HepG2 (cell line): Measurements from ENCODE around the gene UGCG. TPM values are rescaled to one million over a fixed set of nuclear protein-coding genes. Genes with fewer than 3 reads are reported as not detected.

Source experiments
- ATAC-seq: fragments of 200-7000 bp; cut with Tn5 transposase; 3 replicates; pipeline ENCODE4 v1.9.1; 2020; ENCODE audit warnings: mild to moderate bottlenecking, moderate library complexity
- BruUV-seq: library from RNA; stranded (reverse); fragments of 400-500 nt; replicated peaks from 2 replicates; lab custom pipeline; 2021; lab: Mats Ljungman, UMichigan
- CTCF ChIA-PET: fragments of 300-600 bp; formaldehyde crosslinking; extraction: SDS; loops from one replicate; lab custom pipeline; 2021; ENCODE audit warnings: low total read pairs, inconsistent platforms, low intra/inter-chr PET ratio; lab: Yijun Ruan, JAX
- POLR2A ChIA-PET: fragments of 350-600 bp; sonication (Branson Sonifier 250); formaldehyde crosslinking; loops from one replicate; lab custom pipeline; 2020; ENCODE audit warnings: antibody characterized with exemption, inconsistent platforms; lab: Yijun Ruan, JAX
- DNase-seq: peaks from one replicate; pipeline ENCODE4 v3.0.0-alpha.2; 2015; ENCODE audit warnings: low spot score
- FAIRE-seq: peaks from 3 replicates; lab custom pipeline; 2011; peaks lifted over from hg19 to GRCh38; lab: Jason Lieb, UNC
- H2AFZ ChIP-seq: one replicate; pipeline ENCODE4 v1.6.1; 2011; ENCODE audit warnings: low read length, inconsistent platforms
- H3K27ac ChIP-seq: fragments of 300-600 bp; 3 replicates; pipeline ENCODE4 v1.8.0; 2011; ENCODE audit warnings: mixed run types, mild to moderate bottlenecking, mixed read lengths, low read length, inconsistent platforms; ENCODE audit not compliant: insufficient read depth; ENCODE audit errors: extremely low read length
- H3K27me3 ChIP-seq, 2 experiments: fragments of 200-600 bp in 1 of 2; 2 replicates in 1 of 2; 3 replicates in 1 of 2; pipeline versions ENCODE4 v1.6.0 to v1.8.0; 2011; ENCODE audit warnings: low read length in 2 of 2, mild to moderate bottlenecking in 2 of 2, moderate library complexity in 2 of 2, inconsistent platforms in 1 of 2; ENCODE audit not compliant: insufficient read depth in 2 of 2, control insufficient read depth in 1 of 2
- H3K36me3 ChIP-seq, 2 experiments: fragments of 200-600 bp in 1 of 2; replicated peaks in 1 of 2; 2 replicates in 1 of 2; 3 replicates in 1 of 2; pipeline versions ENCODE4 v1.5.1 to v1.8.0; 2011; ENCODE audit warnings: low read length in 2 of 2, inconsistent platforms in 1 of 2; ENCODE audit not compliant: insufficient read depth in 2 of 2, control insufficient read depth in 1 of 2
- H3K4me1 ChIP-seq: 2 replicates; pipeline ENCODE4 v1.5.1; 2012; ENCODE audit warnings: low read length, inconsistent platforms; ENCODE audit not compliant: insufficient read depth
- H3K4me2 ChIP-seq: 2 replicates; pipeline ENCODE4 v1.6.0; 2011; ENCODE audit warnings: low read depth, low read length, inconsistent platforms
- H3K4me3 ChIP-seq, 3 experiments: fragments of 200-600 bp in 1 of 3; sonication (generic), shearing (Covaris generic) in 1 of 3; replicated peaks in 1 of 3; 2 replicates each; pipeline ENCODE4 v1.5.1; 2011 to 2016; ENCODE audit warnings: low read length in 3 of 3, inconsistent platforms in 2 of 3, low read depth in 2 of 3, mild to moderate bottlenecking in 2 of 3, control low read depth in 1 of 3, mixed read lengths in 1 of 3; ENCODE audit not compliant: insufficient read depth in 1 of 3
- H3K79me2 ChIP-seq: one replicate; pipeline ENCODE4 v1.6.1; 2011; ENCODE audit warnings: low read length, inconsistent platforms; ENCODE audit not compliant: insufficient read depth
- H3K9ac ChIP-seq: 2 replicates; pipeline ENCODE4 v1.6.0; 2011; ENCODE audit warnings: mild to moderate bottlenecking, low read depth, low read length, inconsistent platforms; ENCODE audit not compliant: insufficient read depth
- H3K9me3 ChIP-seq: 2 replicates; pipeline ENCODE4 v1.5.1; 2012; ENCODE audit warnings: mild to moderate bottlenecking, low read length
- H4K20me1 ChIP-seq: 2 replicates; pipeline ENCODE4 v1.6.0; 2011; ENCODE audit warnings: inconsistent platforms, mild to moderate bottlenecking, low read length, moderate library complexity; ENCODE audit not compliant: insufficient read depth
- ADNP ChIP-seq: sonication (generic); formaldehyde crosslinking; IDR thresholded peaks from 2 replicates; pipeline ENCODE4 v1.4.0; 2020; ENCODE audit warnings: missing genetic modification reagents
- ARNTL ChIP-seq: sonication (generic); formaldehyde crosslinking; IDR thresholded peaks from 2 replicates; pipeline ENCODE4 v1.4.0; 2020; ENCODE audit warnings: mild to moderate bottlenecking, missing genetic modification reagents
- CAMTA2 ChIP-seq: sonication (generic); formaldehyde crosslinking; IDR thresholded peaks from 2 replicates; pipeline ENCODE4 v1.4.0; 2020; ENCODE audit warnings: mild to moderate bottlenecking, missing genetic modification reagents, borderline replicate concordance
- FOXA3 ChIP-seq: IDR thresholded peaks from 2 replicates; pipeline ENCODE4 v1.6.1; 2016; ENCODE audit warnings: missing genetic modification reagents, missing compliant biosample characterization
- HNRNPH1 ChIP-seq: fragments of 200-400 bp; formaldehyde crosslinking; optimal IDR thresholded peaks from 2 replicates; pipeline ENCODE3; 2017; ENCODE audit warnings: mild to moderate bottlenecking, low read depth, low read length
- KDM4B ChIP-seq: sonication (generic); formaldehyde crosslinking; IDR thresholded peaks from 2 replicates; pipeline ENCODE4 v1.4.0; 2020; ENCODE audit warnings: missing genetic modification reagents
- KLF9 ChIP-seq: IDR thresholded peaks from 2 replicates; pipeline ENCODE4 v1.6.1; 2016; ENCODE audit warnings: low read depth
- LBX2 ChIP-seq: sonication (generic); formaldehyde crosslinking; IDR thresholded peaks from 2 replicates; pipeline ENCODE4 v1.5.0; 2020; ENCODE audit warnings: missing genetic modification reagents, mild to moderate bottlenecking, borderline replicate concordance
- NR2C2 ChIP-seq: sonication (generic); formaldehyde crosslinking; IDR thresholded peaks from 2 replicates; pipeline ENCODE4 v1.4.0; 2020; ENCODE audit warnings: missing genetic modification reagents, mild to moderate bottlenecking, moderate library complexity, borderline replicate concordance
- RAD21 ChIP-seq: fragments of 450-650 bp; formaldehyde crosslinking; IDR thresholded peaks from 2 replicates; pipeline ENCODE4 v1.5.0; 2020; ENCODE audit warnings: mild to moderate bottlenecking
- RXRB ChIP-seq: IDR thresholded peaks from 2 replicates; pipeline ENCODE4 v1.6.1; 2016; ENCODE audit warnings: borderline replicate concordance, missing genetic modification reagents, missing compliant biosample characterization
- SP5 ChIP-seq: IDR thresholded peaks from 2 replicates; pipeline ENCODE4 v1.6.1; 2016; ENCODE audit warnings: low read depth, borderline replicate concordance
- TCF7L2 ChIP-seq: IDR thresholded peaks from 2 replicates; pipeline ENCODE4 v1.6.1; 2011; ENCODE audit warnings: mild to moderate bottlenecking, low read depth, low read length, moderate library complexity
- ZBTB49 ChIP-seq: sonication (generic); formaldehyde crosslinking; IDR thresholded peaks from 2 replicates; pipeline ENCODE4 v1.4.0; 2020; ENCODE audit warnings: missing genetic modification reagents, borderline replicate concordance
- ZC3H13 ChIP-seq: sonication (generic); formaldehyde crosslinking; IDR thresholded peaks from 2 replicates; pipeline ENCODE4 v1.8.1; 2023; ENCODE audit warnings: mild to moderate bottlenecking, missing genetic modification reagents, moderate library complexity
- ZNF224 ChIP-seq: sonication (generic); formaldehyde crosslinking; IDR thresholded peaks from 2 replicates; pipeline ENCODE4 v1.5.0; 2020; ENCODE audit warnings: mild to moderate bottlenecking, missing genetic modification reagents
- ZNF441 ChIP-seq: sonication (generic); formaldehyde crosslinking; IDR thresholded peaks from 2 replicates; pipeline ENCODE4 v1.7.0; 2021; ENCODE audit warnings: missing genetic modification reagents, borderline replicate concordance
- ZNF556 ChIP-seq: sonication (generic); formaldehyde crosslinking; IDR thresholded peaks from 2 replicates; pipeline ENCODE4 v1.4.0; 2020; ENCODE audit warnings: mild to moderate bottlenecking, missing genetic modification reagents, borderline replicate concordance
- ZNF564 ChIP-seq: sonication (generic); formaldehyde crosslinking; IDR thresholded peaks from 2 replicates; pipeline ENCODE4 v1.8.1; 2023; ENCODE audit warnings: mild to moderate bottlenecking, missing genetic modification reagents
- ZNF672 ChIP-seq: sonication (generic); formaldehyde crosslinking; IDR thresholded peaks from 2 replicates; pipeline ENCODE4 v1.8.1; 2022; ENCODE audit warnings: missing genetic modification reagents
- WGBS: methylation state at CpG from one replicate; pipeline ENCODE4 v1.1.6; 2017; ENCODE audit warnings: low lambda C conversion rate; 5-methylcytosine and 5-hydroxymethylcytosine counted together
- in situ Hi-C: cut with HindIII; loops from 2 replicates; pipeline ENCODE4 v1.10.0; 2017; ENCODE audit warnings: low pct_unique_long_range_greater_than_20kb; ENCODE audit not compliant: extremely low pct_ligation_motif_present
- intact Hi-C: fragments of 100-400 bp; cut with micrococcal nuclease; formaldehyde crosslinking; loops from one replicate; pipeline ENCODE4 v1.10.0; 2022; ENCODE audit not compliant: unreplicated experiment
- polyA plus RNA-seq, 8 experiments: library from polyadenylated mRNA; depleted of rRNA in 3 of 8; stranded (reverse) in 7 of 8; unstranded in 1 of 8; fragments of >200 nt; fragmentation: Illumina TruSeq in 4 of 8; extraction: Trizol in 4 of 8; gene quantifications; 2 replicates each; pipeline versions ENCODE4 v1.2.1 to v1.2.3, GENCODE V29; 2011 to 2016; ENCODE audit warnings: low read depth in 4 of 8, missing spikeins in 1 of 8, mixed read lengths in 1 of 8; ENCODE audit not compliant: insufficient read depth in 1 of 8
- total RNA-seq, 5 experiments: library from RNA; depleted of rRNA; stranded (reverse); fragments of >200 nt; fragmentation: Illumina TruSeq; extraction: Trizol; gene quantifications; 2 replicates each; pipeline ENCODE4 v1.2.3, GENCODE V29; 2016; ENCODE audit warnings: low read depth in 1 of 5

The UGCG gene
- total and polyA plus RNA-seq, 2 of the 13 experiments (the other 11 are each of a cell fraction or from before 2014, with no cell fraction given): 10.5 to 13.9 TPM

DNA sequence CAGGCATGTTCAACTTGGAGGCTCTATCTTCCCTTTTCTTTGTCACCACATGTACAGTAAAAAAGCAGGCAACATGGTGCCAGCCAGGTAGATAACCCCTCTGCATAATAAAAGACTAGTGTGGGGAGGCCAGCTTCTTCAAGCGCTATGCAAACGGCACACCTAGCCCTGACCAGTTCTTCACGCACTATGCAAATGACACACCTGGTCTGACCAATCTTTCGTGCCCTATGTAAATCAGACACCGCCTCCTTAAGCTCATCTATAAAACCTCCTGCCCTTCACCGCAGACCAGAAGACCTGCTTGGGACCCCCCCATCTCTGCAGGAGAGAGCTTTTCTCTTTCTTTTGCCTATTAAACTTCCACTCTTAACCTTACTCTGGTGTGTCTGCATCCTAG lies 28.1 kb upstream of the UGCG start:
- H3K9me3 ChIP-seq: no peaks in the 10 kb centered on the region
- no peak overlapping the region for H3K4me2 ChIP-seq
- intact Hi-C loops: no loop called here
- DNase-seq (no peak), ATAC-seq (no peak), FAIRE-seq (no peak)
- no peak overlapping the region for H3K9ac ChIP-seq
- BruUV-seq: no TSS peak
- 38% methylated on average over 3 of the region's 6 CpGs for WGBS
- H2AFZ ChIP-seq: no peak overlapping the region
- H3K4me3 ChIP-seq: no peak overlapping the region
- peaks cover 0 to 5% of the 10 kb centered on the region in 2 experiments; a peak in 1 of 5 replicates for H3K27me3 ChIP-seq
- POLR2A ChIA-PET: no interaction called here
- CTCF ChIA-PET: no interaction called here
- no peaks in the 10 kb centered on the region for H4K20me1 ChIP-seq
- H3K79me2 ChIP-seq: no peaks in the 10 kb centered on the region
- H3K36me3 ChIP-seq: no peaks in the 10 kb centered on the region
- no peaks in the 10 kb centered on the region for H3K4me1 ChIP-seq
- TF ChIP-seq FOXA3 (CRISPR knock-in tag): no peak
- TF ChIP-seq ZNF564 (CRISPR knock-in tag): no peak
- no peak for TF ChIP-seq KLF9 (CRISPR knock-in tag)
- TF ChIP-seq ARNTL: no peak
- no peak for TF ChIP-seq NR2C2 (CRISPR knock-in tag)
- TF ChIP-seq LBX2 (CRISPR knock-in tag): no peak
- TF ChIP-seq CAMTA2 (CRISPR knock-in tag): no peak
- TF ChIP-seq RXRB: no peak
- TF ChIP-seq HNRNPH1: no peak
- no peak for TF ChIP-seq ZC3H13
- TF ChIP-seq TCF7L2: no peak
- no peak for TF ChIP-seq ZNF224
- TF ChIP-seq ZBTB49 (CRISPR knock-in tag): no peak
- no peak for TF ChIP-seq ZNF441 (CRISPR knock-in tag)
- no peak for TF ChIP-seq ZNF672 (CRISPR knock-in tag)
- no peak for TF ChIP-seq ZNF556 (CRISPR knock-in tag)
- no peak for TF ChIP-seq SP5 (CRISPR knock-in tag)
- no peak for TF ChIP-seq RAD21 (CRISPR knock-in tag)
- no peak for TF ChIP-seq ADNP (CRISPR knock-in tag)
- no peak for TF ChIP-seq KDM4B
- no peak overlapping the region for H3K27ac ChIP-seq
- in situ Hi-C loops: no loop called here
